Smooth muscle cell (in vitro differentiated cells): ENCODE data around the gene BOC. TPM values are rescaled to one million over a fixed set of nuclear protein-coding genes. Genes with fewer than 3 reads are reported as not detected.

Experiments
- DNase-seq: peaks from one replicate; lab custom pipeline; 2025; ENCODE audit not compliant: unreplicated experiment; lab: John Stamatoyannopoulos, UW
- H2AFZ ChIP-seq: fragments of 200-600 bp; sonication (generic); 2 replicates; pipeline ENCODE4 v1.6.0; 2016; ENCODE audit warnings: antibody characterized with exemption, low read depth, mild to moderate bottlenecking
- H3F3A ChIP-seq: fragments of 200-600 bp; sonication (generic); 2 replicates; pipeline ENCODE4 v1.6.0; 2017; ENCODE audit warnings: antibody characterized with exemption, low read depth
- H3K27ac ChIP-seq: fragments of 200-600 bp; sonication (generic); 2 replicates; pipeline ENCODE4 v1.5.1; 2016; ENCODE audit warnings: low read depth, mild to moderate bottlenecking
- H3K27me3 ChIP-seq: fragments of 200-600 bp; sonication (generic); 2 replicates; pipeline ENCODE4 v1.6.1; 2016; ENCODE audit warnings: low read depth, mild to moderate bottlenecking
- H3K36me3 ChIP-seq: fragments of 200-600 bp; sonication (generic); 2 replicates; pipeline ENCODE4 v1.5.1; 2016; ENCODE audit warnings: low read depth
- H3K4me1 ChIP-seq: fragments of 200-600 bp; sonication (generic); 2 replicates; pipeline ENCODE4 v1.5.1; 2016; ENCODE audit warnings: low read depth
- H3K4me2 ChIP-seq: fragments of 200-600 bp; sonication (generic); 2 replicates; pipeline ENCODE4 v1.6.0; 2016; ENCODE audit warnings: mild to moderate bottlenecking
- H3K4me3 ChIP-seq: fragments of 200-600 bp; sonication (generic); 2 replicates; pipeline ENCODE4 v1.5.1; 2016; ENCODE audit warnings: mild to moderate bottlenecking
- H3K79me2 ChIP-seq: fragments of 200-600 bp; sonication (generic); 2 replicates; pipeline ENCODE4 v1.6.0; 2016; ENCODE audit warnings: low read depth, mild to moderate bottlenecking
- H3K9ac ChIP-seq: fragments of 200-600 bp; sonication (generic); 2 replicates; pipeline ENCODE4 v1.6.0; 2016; ENCODE audit warnings: low read depth
- H3K9me3 ChIP-seq: fragments of 200-600 bp; sonication (generic); replicated peaks from 2 replicates; pipeline ENCODE4 v1.5.1; 2016; ENCODE audit warnings: low read depth
- H4K20me1 ChIP-seq: fragments of 200-600 bp; sonication (generic); 2 replicates; pipeline ENCODE4 v1.6.0; 2016; ENCODE audit warnings: low read depth
- CTCF ChIP-seq: fragments of 200-600 bp; sonication (generic); IDR thresholded peaks from 2 replicates; pipeline ENCODE4 v1.5.1; 2017; ENCODE audit warnings: borderline replicate concordance, mild to moderate bottlenecking, antibody characterized with exemption; ENCODE audit not compliant: insufficient read depth, poor library complexity, severe bottlenecking
- WGBS: methylation state at CpG from one replicate; pipeline ENCODE4 v1.1.7; 2016; ENCODE audit warnings: low lambda C conversion rate; 5-methylcytosine and 5-hydroxymethylcytosine counted together
- polyA plus RNA-seq: library from polyadenylated mRNA; unstranded; fragments of >200 nt; fragmentation: Nextera tagmentation; extraction: Ambion mirVana; gene quantifications from 2 replicates; pipeline ENCODE4 v1.2.1, GENCODE V29; 2016
- total RNA-seq: library from RNA; depleted of rRNA; stranded (reverse); fragments of >200 nt; gene quantifications from 2 replicates; pipeline ENCODE4 v1.2.3, GENCODE V29; 2014

BOC gene
- total and polyA plus RNA-seq, 2 experiments from 2014 or later, result 19.5 to 31.2 TPM

DNA sequence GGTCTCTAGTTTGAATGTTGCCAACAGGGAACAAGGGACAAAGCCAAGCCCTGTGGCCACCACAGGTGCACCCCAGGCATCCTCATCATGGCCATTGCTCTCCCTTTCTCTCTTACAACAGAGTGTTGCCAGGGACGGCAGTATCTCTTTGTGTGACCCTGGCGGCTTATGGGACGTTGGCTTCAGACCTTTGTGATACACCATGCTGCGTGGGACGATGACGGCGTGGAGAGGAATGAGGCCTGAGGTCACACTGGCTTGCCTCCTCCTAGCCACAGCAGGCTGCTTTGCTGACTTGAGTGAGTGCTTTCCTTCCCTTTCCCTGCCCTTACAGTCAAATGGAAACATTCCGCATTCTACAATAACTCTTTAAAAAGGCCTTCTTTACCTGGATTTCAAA is 38.2 kb downstream of the BOC start:
- Histone ChIP-seq H3K36me3 (peaks cover 11% of the 10 kb centered on the region), H3F3A (peaks cover 6% of the 10 kb centered on the region), H3K4me1 (peaks cover 47% of the 10 kb centered on the region), H3K27ac (peak overlapping the region; percentile 76), H3K4me3 (no peak overlapping the region), H3K9ac (peak overlapping the region; percentile 11), H2AFZ (no peak overlapping the region), H3K79me2 (peaks cover 1% of the 10 kb centered on the region), H4K20me1 (peaks cover 5% of the 10 kb centered on the region), H3K9me3 (no peaks in the 10 kb centered on the region), H3K27me3 (no peaks in the 10 kb centered on the region), H3K4me2 (peak overlapping the region; percentile 15)
- no peak for TF ChIP-seq CTCF
- WGBS, result 76% methylated on average over 8 of the region's 8 CpGs
- DNase-seq, result no peak

GRCh38 chr3:113250566-113250965 is 39.2 kb downstream of the BOC start:
- no peak overlapping the region for H3K9ac ChIP-seq
- H3K4me3 ChIP-seq, result no peak overlapping the region
- no peaks in the 10 kb centered on the region for H3K9me3 ChIP-seq
- H3K27ac ChIP-seq, result no peak overlapping the region
- no peak overlapping the region for H2AFZ ChIP-seq
- peaks cover 5% of the 10 kb centered on the region for H4K20me1 ChIP-seq
- no peaks in the 10 kb centered on the region for H3K27me3 ChIP-seq
- H3K4me1 ChIP-seq, result peaks cover 43% of the 10 kb centered on the region
- WGBS, result 99% methylated on average over 14 of the region's 14 CpGs
- DNase-seq, result no peak
- H3K36me3 ChIP-seq, result peaks cover 14% of the 10 kb centered on the region
- H3K4me2 ChIP-seq, result no peak overlapping the region
- no peak for TF ChIP-seq CTCF
- peaks cover 6% of the 10 kb centered on the region for H3F3A ChIP-seq
- no peaks in the 10 kb centered on the region for H3K79me2 ChIP-seq

DNA sequence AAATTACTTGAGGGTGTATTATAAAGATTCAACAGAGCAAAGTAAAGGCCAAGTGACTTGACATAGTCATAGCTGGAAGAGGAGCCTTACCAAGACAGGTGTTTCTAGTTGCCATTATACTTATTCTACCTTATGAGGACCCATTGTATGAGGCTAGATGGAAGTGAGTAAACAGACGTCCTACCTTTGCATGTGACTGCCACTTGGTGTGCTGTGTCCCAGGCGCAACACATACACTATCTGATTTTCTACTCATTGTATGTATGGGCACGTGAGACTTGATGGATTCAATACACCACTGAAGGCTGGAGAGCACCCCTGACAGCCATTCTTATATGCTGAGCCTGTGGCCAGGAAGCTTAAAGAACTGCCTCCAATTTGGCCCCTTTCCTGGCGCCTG is 40.5 kb downstream of the BOC start:
- no peak overlapping the region for H3K27ac ChIP-seq
- H4K20me1 ChIP-seq, result peaks cover 5% of the 10 kb centered on the region
- 93% methylated on average over 4 of the region's 4 CpGs for WGBS
- no peak for TF ChIP-seq CTCF
- H3K4me1 ChIP-seq, result peaks cover 31% of the 10 kb centered on the region
- H3F3A ChIP-seq, result peaks cover 3% of the 10 kb centered on the region
- H3K36me3 ChIP-seq, result peaks cover 14% of the 10 kb centered on the region
- H3K79me2 ChIP-seq, result no peaks in the 10 kb centered on the region
- no peak overlapping the region for H3K9ac ChIP-seq
- DNase-seq, result no peak
- no peaks in the 10 kb centered on the region for H3K9me3 ChIP-seq
- no peak overlapping the region for H3K4me2 ChIP-seq
- H3K27me3 ChIP-seq, result no peaks in the 10 kb centered on the region
- no peak overlapping the region for H3K4me3 ChIP-seq
- H2AFZ ChIP-seq, result no peak overlapping the region

GRCh38 chr3:113252553-113252952 is 41.2 kb downstream of the BOC start:
- 94% methylated on average over 4 of the region's 4 CpGs for WGBS
- no peak overlapping the region for H3K4me3 ChIP-seq
- no peak for DNase-seq
- peaks cover 5% of the 10 kb centered on the region for H4K20me1 ChIP-seq
- H3K27ac ChIP-seq, result no peak overlapping the region
- peaks cover 23% of the 10 kb centered on the region for H3K4me1 ChIP-seq
- no peaks in the 10 kb centered on the region for H3F3A ChIP-seq
- TF ChIP-seq CTCF, result no peak
- no peaks in the 10 kb centered on the region for H3K9me3 ChIP-seq
- peaks cover 14% of the 10 kb centered on the region for H3K36me3 ChIP-seq
- H3K79me2 ChIP-seq, result no peaks in the 10 kb centered on the region
- no peak overlapping the region for H3K9ac ChIP-seq
- no peaks in the 10 kb centered on the region for H3K27me3 ChIP-seq
- H2AFZ ChIP-seq, result no peak overlapping the region
- no peak overlapping the region for H3K4me2 ChIP-seq
